Measurements from ENCODE around the gene RAB3C.

DNA sequence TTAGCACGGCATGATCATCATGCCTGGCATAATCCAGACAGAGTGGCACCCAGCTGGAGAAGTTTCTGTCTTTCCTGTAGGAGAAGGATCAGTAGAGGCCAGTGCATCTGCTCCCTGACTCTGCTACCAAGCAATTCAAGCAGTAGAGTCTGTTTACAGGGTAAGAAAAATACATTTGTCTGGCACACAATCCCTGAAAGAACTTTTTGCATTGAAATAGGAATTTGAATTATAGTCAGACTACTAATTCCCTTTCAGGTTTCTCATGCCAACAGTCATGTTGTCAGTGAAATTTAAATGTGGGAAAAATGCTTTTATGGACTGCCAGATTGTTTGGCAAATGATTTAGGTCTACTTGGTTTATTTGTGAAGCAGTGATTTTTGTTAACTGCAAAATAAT lies 125.6 kb downstream of the RAB3C start:
- TF ChIP-seq, protein P1, sequence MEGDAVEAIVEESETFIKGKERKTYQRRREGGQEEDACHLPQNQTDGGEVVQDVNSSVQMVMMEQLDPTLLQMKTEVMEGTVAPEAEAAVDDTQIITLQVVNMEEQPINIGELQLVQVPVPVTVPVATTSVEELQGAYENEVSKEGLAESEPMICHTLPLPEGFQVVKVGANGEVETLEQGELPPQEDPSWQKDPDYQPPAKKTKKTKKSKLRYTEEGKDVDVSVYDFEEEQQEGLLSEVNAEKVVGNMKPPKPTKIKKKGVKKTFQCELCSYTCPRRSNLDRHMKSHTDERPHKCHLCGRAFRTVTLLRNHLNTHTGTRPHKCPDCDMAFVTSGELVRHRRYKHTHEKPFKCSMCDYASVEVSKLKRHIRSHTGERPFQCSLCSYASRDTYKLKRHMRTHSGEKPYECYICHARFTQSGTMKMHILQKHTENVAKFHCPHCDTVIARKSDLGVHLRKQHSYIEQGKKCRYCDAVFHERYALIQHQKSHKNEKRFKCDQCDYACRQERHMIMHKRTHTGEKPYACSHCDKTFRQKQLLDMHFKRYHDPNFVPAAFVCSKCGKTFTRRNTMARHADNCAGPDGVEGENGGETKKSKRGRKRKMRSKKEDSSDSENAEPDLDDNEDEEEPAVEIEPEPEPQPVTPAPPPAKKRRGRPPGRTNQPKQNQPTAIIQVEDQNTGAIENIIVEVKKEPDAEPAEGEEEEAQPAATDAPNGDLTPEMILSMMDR (IDR thresholded peaks at IDR 0.05) = no peak
- no peak for TF ChIP-seq POLR2AphosphoS5 (IDR thresholded peaks at IDR 0.05; ENCODE audit: low read depth, low read length)

Data from Panc1 (cell line).